ENCODE measurements around the gene ACSL5. TPM values are rescaled to one million over a fixed set of nuclear protein-coding genes. Genes with fewer than 3 reads are reported as not detected.

The ACSL5 gene
- polyA plus RNA-seq, 1 donor (not counting 4 experiments of a cell fraction or from before 2014, with no cell fraction given) = 0.04 TPM

DNA sequence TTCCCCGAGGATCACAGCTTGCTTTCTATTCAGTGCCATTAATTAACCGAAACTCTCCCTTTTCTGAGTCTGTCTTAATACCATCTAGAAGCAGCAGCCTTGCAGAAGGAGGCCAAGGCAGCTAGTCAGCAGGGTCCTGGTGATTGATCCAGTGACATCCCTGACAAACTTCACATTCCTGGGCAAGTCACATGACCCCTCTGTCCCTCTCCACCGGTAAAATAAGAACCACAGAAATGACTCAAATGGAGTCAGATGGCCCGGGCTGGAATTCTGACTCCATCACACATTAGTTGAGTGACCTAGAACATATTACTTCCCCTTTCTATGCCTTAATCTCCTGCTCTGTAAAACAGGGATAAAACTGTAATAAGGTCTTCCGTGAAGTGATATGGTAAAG is 17.2 kb upstream of the ACSL5 start:
- Histone ChIP-seq H3K9me1 (ENCODE audit: control insufficient read depth, extremely low read depth, insufficient read depth, low read length) (no peaks in the 10 kb centered on the region), H3K4me2 (ENCODE audit: control insufficient read depth, extremely low read depth, insufficient read depth, low read depth, low read length) (no peak overlapping the region), H3K4me3 (ENCODE audit: control insufficient read depth in 2 of 3, extremely low read depth in 1 of 3, insufficient read depth in 2 of 3, low read depth in 1 of 3, low read length in 3 of 3) (no peak overlapping the region), H2AFZ (ENCODE audit: control insufficient read depth, low read length) (no peak overlapping the region), H3K27me3 (ENCODE audit: control insufficient read depth, extremely low read depth, insufficient read depth, low read length) (no peaks in the 10 kb centered on the region), H3K4me1 (ENCODE audit: control insufficient read depth, extremely low read depth, insufficient read depth, low read length) (peaks cover 9% of the 10 kb centered on the region), H3K9ac (ENCODE audit: control insufficient read depth, extremely low read depth, insufficient read depth, low read length) (no peak overlapping the region), H3K36me3 (ENCODE audit: control insufficient read depth in 2 of 2, extremely low read depth in 1 of 2, insufficient read depth in 2 of 2, low read length in 2 of 2) (no peaks in the 10 kb centered on the region), H3K27ac (ENCODE audit: control insufficient read depth, insufficient read depth, low read length) (no peak overlapping the region), H3K79me2 (ENCODE audit: control insufficient read depth, insufficient read depth, low read length) (no peaks in the 10 kb centered on the region), H4K20me1 (ENCODE audit: control insufficient read depth, extremely low read depth, insufficient read depth, low read length) (no peaks in the 10 kb centered on the region), H3K9me3 (ENCODE audit: control insufficient read depth, low read depth, low read length) (no peaks in the 10 kb centered on the region)
- FAIRE-seq = no peak
- dilution Hi-C loops (cut with MboI; ENCODE audit: extremely low pct_ligation_motif_present, low sequenced_read_pairs) = no loop called here
- TF ChIP-seq, protein P1, sequence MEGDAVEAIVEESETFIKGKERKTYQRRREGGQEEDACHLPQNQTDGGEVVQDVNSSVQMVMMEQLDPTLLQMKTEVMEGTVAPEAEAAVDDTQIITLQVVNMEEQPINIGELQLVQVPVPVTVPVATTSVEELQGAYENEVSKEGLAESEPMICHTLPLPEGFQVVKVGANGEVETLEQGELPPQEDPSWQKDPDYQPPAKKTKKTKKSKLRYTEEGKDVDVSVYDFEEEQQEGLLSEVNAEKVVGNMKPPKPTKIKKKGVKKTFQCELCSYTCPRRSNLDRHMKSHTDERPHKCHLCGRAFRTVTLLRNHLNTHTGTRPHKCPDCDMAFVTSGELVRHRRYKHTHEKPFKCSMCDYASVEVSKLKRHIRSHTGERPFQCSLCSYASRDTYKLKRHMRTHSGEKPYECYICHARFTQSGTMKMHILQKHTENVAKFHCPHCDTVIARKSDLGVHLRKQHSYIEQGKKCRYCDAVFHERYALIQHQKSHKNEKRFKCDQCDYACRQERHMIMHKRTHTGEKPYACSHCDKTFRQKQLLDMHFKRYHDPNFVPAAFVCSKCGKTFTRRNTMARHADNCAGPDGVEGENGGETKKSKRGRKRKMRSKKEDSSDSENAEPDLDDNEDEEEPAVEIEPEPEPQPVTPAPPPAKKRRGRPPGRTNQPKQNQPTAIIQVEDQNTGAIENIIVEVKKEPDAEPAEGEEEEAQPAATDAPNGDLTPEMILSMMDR (optimal IDR thresholded peaks at IDR 0.05 in 1 of 3, IDR thresholded peaks at IDR 0.05 in 1 of 3, conservative IDR thresholded peaks at IDR 0.05 in 1 of 3; ENCODE audit: extremely low read depth in 1 of 3, insufficient read depth in 2 of 3, low read length in 3 of 3) = no peak
- no peak for TF ChIP-seq EZH2 (IDR thresholded peaks at IDR 0.05; ENCODE audit: low read length)
- no peak for DNase-seq (ENCODE audit: low read depth, low spot score)

DNA sequence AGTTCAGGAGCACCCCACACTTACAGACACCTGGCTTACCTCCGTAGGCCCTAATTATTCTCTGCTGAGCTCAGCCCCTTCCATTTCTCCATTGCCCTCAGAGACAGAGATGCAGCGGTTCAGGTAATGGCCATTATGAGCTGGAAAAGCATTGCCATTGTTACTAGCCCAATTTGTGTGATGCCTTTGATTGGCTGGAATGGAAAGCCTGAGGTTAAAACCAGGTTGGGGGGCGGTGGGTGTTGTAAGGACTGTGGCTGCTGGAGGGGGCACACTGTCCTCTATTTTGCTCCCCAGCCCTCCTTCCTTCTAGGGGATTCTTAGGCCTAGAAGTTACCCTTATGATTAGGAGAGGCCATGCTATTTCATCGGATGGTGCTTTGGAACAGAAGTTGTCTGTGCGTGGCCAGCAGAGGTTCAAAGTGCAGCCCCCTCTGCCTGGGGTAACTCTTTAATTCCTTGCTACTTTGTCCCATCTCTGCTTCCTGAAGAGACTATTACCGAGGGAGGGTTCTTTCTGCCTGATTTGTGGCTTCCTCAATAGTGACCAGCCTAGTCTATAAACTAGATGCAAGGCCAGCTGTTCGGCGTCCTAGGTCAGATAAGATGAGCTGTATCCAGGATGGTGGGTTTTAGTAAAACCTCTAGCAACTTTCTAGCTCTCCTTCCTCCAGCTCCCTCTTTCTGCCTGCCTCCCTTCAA is 14.2 kb upstream of the ACSL5 start:
- no peak for FAIRE-seq
- no peak for TF ChIP-seq EZH2 (IDR thresholded peaks at IDR 0.05; ENCODE audit: low read length)
- TF ChIP-seq, protein P1 (optimal IDR thresholded peaks at IDR 0.05 in 1 of 3, IDR thresholded peaks at IDR 0.05 in 1 of 3, conservative IDR thresholded peaks at IDR 0.05 in 1 of 3; ENCODE audit: extremely low read depth in 1 of 3, insufficient read depth in 2 of 3, low read length in 3 of 3) = no peak
- no peak overlapping the region for H3K27ac ChIP-seq (ENCODE audit: control insufficient read depth, insufficient read depth, low read length)
- no peaks in the 10 kb centered on the region for H3K79me2 ChIP-seq (ENCODE audit: control insufficient read depth, insufficient read depth, low read length)
- H3K4me3 ChIP-seq (ENCODE audit: control insufficient read depth in 2 of 3, extremely low read depth in 1 of 3, insufficient read depth in 2 of 3, low read depth in 1 of 3, low read length in 3 of 3) = no peak overlapping the region
- DNase-seq (ENCODE audit: low read depth, low spot score) = no peak
- H3K27me3 ChIP-seq (ENCODE audit: control insufficient read depth, extremely low read depth, insufficient read depth, low read length) = no peaks in the 10 kb centered on the region
- H3K9ac ChIP-seq (ENCODE audit: control insufficient read depth, extremely low read depth, insufficient read depth, low read length) = no peak overlapping the region
- no peaks in the 10 kb centered on the region for H4K20me1 ChIP-seq (ENCODE audit: control insufficient read depth, extremely low read depth, insufficient read depth, low read length)
- H3K4me2 ChIP-seq (ENCODE audit: control insufficient read depth, extremely low read depth, insufficient read depth, low read depth, low read length) = no peak overlapping the region
- no peaks in the 10 kb centered on the region for H3K9me1 ChIP-seq (ENCODE audit: control insufficient read depth, extremely low read depth, insufficient read depth, low read length)
- dilution Hi-C loops (cut with MboI; ENCODE audit: extremely low pct_ligation_motif_present, low sequenced_read_pairs) = no loop called here
- no peaks in the 10 kb centered on the region for H3K36me3 ChIP-seq (ENCODE audit: control insufficient read depth in 2 of 2, extremely low read depth in 1 of 2, insufficient read depth in 2 of 2, low read length in 2 of 2)
- no peaks in the 10 kb centered on the region for H3K9me3 ChIP-seq (ENCODE audit: control insufficient read depth, low read depth, low read length)
- H3K4me1 ChIP-seq (ENCODE audit: control insufficient read depth, extremely low read depth, insufficient read depth, low read length) = peaks cover 20% of the 10 kb centered on the region
- no peak overlapping the region for H2AFZ ChIP-seq (ENCODE audit: control insufficient read depth, low read length)

Measured in keratinocyte (primary cell).